ENCODE data around the gene RAB5A. TPM values are rescaled to one million over a fixed set of nuclear protein-coding genes. Genes with fewer than 3 reads are reported as not detected.
"Not testable (repeated sequence)": the region's sequence is repeated elsewhere in the genome, so short reads cannot be mapped to it uniquely, and the experiment has no call there.

RAB5A gene
- polyA plus RNA-seq, 1 of the 3 experiments (the other 2 are of a cell fraction): 31.0 TPM

- peaks cover 26 to 36% of the 10 kb centered on the region in 2 experiments for H3K36me3 ChIP-seq (replicated peaks in 1 of 2; ENCODE audit: control insufficient read depth in 1 of 2, insufficient read depth in 2 of 2, low read length in 1 of 2)
- H3K79me2 ChIP-seq (ENCODE audit: insufficient read depth): peaks cover 82% of the 10 kb centered on the region
- H4K20me1 ChIP-seq (ENCODE audit: insufficient read depth): peaks cover 70% of the 10 kb centered on the region
- ChIA-PET POLR2A (no interaction called here), CTCF (no interaction called here)
- 82% methylated on average over 2 of the region's 2 CpGs for WGBS (ENCODE audit: low lambda C conversion rate)
- H3K9ac ChIP-seq: no peak overlapping the region
- no peaks in the 10 kb centered on the region for H3K9me3 ChIP-seq
- H2AFZ ChIP-seq (ENCODE audit: low read depth): no peak overlapping the region
- TF ChIP-seq FOXM1 (IDR thresholded peaks at IDR 0.05; ENCODE audit: low read depth) (no peak), SMC3 (IDR thresholded peaks at IDR 0.05; ENCODE audit: low read depth, low read length) (no peak)
- no peak overlapping the region; a peak in 1 of 4 replicates for H3K4me3 ChIP-seq (ENCODE audit: low read depth in 2 of 2, low read length in 1 of 2)
- no peaks in the 10 kb centered on the region for H3K9me2 ChIP-seq
- no peak overlapping the region for H3K27ac ChIP-seq (ENCODE audit: low read depth in 2 of 2, low read length in 1 of 2)
- no peaks in the 10 kb centered on the region for H3K27me3 ChIP-seq (ENCODE audit: insufficient read depth)
- no peak for DNase-seq
- H3F3A ChIP-seq (replicated peaks; ENCODE audit: insufficient read depth): peaks cover 9% of the 10 kb centered on the region
- peaks cover 10 to 20% of the 10 kb centered on the region in 2 experiments; a peak in 3 of 4 replicates for H3K4me1 ChIP-seq (ENCODE audit: control insufficient read depth in 1 of 2, insufficient read depth in 2 of 2, low read depth in 1 of 2, low read length in 1 of 2)
- peak overlapping the region; percentile 81; the same call in 1 of the 2 replicates for H3K4me2 ChIP-seq
These were observed 3.4 kb downstream of the RAB5A start for GRCh38 chr3:19950316-19950715.

- no peaks in the 10 kb centered on the region for H3K9me3 ChIP-seq
- H4K20me1 ChIP-seq (ENCODE audit: insufficient read depth): peaks cover 95% of the 10 kb centered on the region
- POLR2A ChIA-PET: no interaction called here
These were observed 7.8 kb downstream of the RAB5A start for GRCh38 chr3:19954676-19955075.

GRCh38 chr3:19957354-19957753 is 10.5 kb downstream of the RAB5A start:
- H3K4me3 ChIP-seq (ENCODE audit: low read depth in 2 of 2, low read length in 1 of 2); POLR2A ChIA-PET; H3K4me2 ChIP-seq; H3K9ac ChIP-seq; H3K27me3 ChIP-seq (ENCODE audit: insufficient read depth); H3K9me3 ChIP-seq; H3K4me1 ChIP-seq (ENCODE audit: control insufficient read depth in 1 of 2, insufficient read depth in 2 of 2, low read depth in 1 of 2, low read length in 1 of 2); H2AFZ ChIP-seq (ENCODE audit: low read depth); H3F3A ChIP-seq (replicated peaks; ENCODE audit: insufficient read depth); H3K9me2 ChIP-seq; H3K27ac ChIP-seq (ENCODE audit: low read depth in 2 of 2, low read length in 1 of 2); DNase-seq: not testable (repeated sequence)
- peaks cover 97% of the 10 kb centered on the region for H4K20me1 ChIP-seq (ENCODE audit: insufficient read depth)
- 81% methylated on average over 9 of the region's 9 CpGs for WGBS (ENCODE audit: low lambda C conversion rate)
- peaks cover 12 to 46% of the 10 kb centered on the region in 2 experiments for H3K36me3 ChIP-seq (replicated peaks in 1 of 2; ENCODE audit: control insufficient read depth in 1 of 2, insufficient read depth in 2 of 2, low read length in 1 of 2)
- CTCF ChIA-PET: interaction anchor here (2.2 kb wide), 1 partner anchor 83 kb away, joined by 4 read pairs; the partner anchor contains the start of gene KAT2B
- peaks cover 99% of the 10 kb centered on the region for H3K79me2 ChIP-seq (ENCODE audit: insufficient read depth)

More at GRCh38 chr3:19954676-19955075, 7.8 kb downstream of the RAB5A start:
- TF ChIP-seq GABPA (IDR thresholded peaks at IDR 0.05; ENCODE audit: low read depth) (no peak), ELF1 (IDR thresholded peaks at IDR 0.05) (no peak), SIN3A (IDR thresholded peaks at IDR 0.05; ENCODE audit: borderline replicate concordance, low read depth, low read length) (no peak), TCF12 (IDR thresholded peaks at IDR 0.05) (no peak), MXI1 (IDR thresholded peaks at IDR 0.05; ENCODE audit: low read depth, low read length) (no peak), RFX5 (IDR thresholded peaks at IDR 0.05; ENCODE audit: low read length) (no peak), USF2 (IDR thresholded peaks at IDR 0.05; ENCODE audit: borderline replicate concordance, low read depth, low read length) (no peak), MAX (IDR thresholded peaks at IDR 0.05; ENCODE audit: low read depth) (no peak)
- Histone ChIP-seq H3K4me1 (ENCODE audit: control insufficient read depth in 1 of 2, insufficient read depth in 2 of 2, low read depth in 1 of 2, low read length in 1 of 2) (peaks cover 2 to 10% of the 10 kb centered on the region in 2 experiments; a peak in 2 of 4 replicates), H3F3A (replicated peaks; ENCODE audit: insufficient read depth) (peaks cover 3% of the 10 kb centered on the region), H3K79me2 (ENCODE audit: insufficient read depth) (peaks cover 99% of the 10 kb centered on the region), H3K27me3 (ENCODE audit: insufficient read depth) (no peaks in the 10 kb centered on the region), H3K9me2 (no peaks in the 10 kb centered on the region), H2AFZ (ENCODE audit: low read depth) (no peak overlapping the region), H3K36me3 (replicated peaks in 1 of 2; ENCODE audit: control insufficient read depth in 1 of 2, insufficient read depth in 2 of 2, low read length in 1 of 2) (peaks cover 28 to 63% of the 10 kb centered on the region in 2 experiments), H3K4me2 (no peak overlapping the region), H3K9ac (no peak overlapping the region), H3K27ac (ENCODE audit: low read depth in 2 of 2, low read length in 1 of 2) (no peak overlapping the region), H3K4me3 (ENCODE audit: low read depth in 2 of 2, low read length in 1 of 2) (no peak overlapping the region)
- CTCF ChIA-PET: no interaction called here
- WGBS (ENCODE audit: low lambda C conversion rate): 98% methylated on average over 4 of the region's 4 CpGs
- DNase-seq: no peak

All from SK-N-SH (cell line).